GM10266 (cell line): Measurements from ENCODE around the gene CLEC19A.

Experiments used
- DNase-seq: peaks from one replicate; pipeline ENCODE4 v3.0.0; 2012; ENCODE audit errors: extremely low spot score
- TF ChIP-seq, protein P1 (sequence below): IDR thresholded peaks from 2 replicates; pipeline ENCODE4 v1.5.1; 2012; ENCODE audit warnings: mild to moderate bottlenecking, low read depth; ENCODE audit not compliant: control insufficient read depth, insufficient read depth; ENCODE audit errors: missing control alignments

The CLEC19A gene

DNA sequence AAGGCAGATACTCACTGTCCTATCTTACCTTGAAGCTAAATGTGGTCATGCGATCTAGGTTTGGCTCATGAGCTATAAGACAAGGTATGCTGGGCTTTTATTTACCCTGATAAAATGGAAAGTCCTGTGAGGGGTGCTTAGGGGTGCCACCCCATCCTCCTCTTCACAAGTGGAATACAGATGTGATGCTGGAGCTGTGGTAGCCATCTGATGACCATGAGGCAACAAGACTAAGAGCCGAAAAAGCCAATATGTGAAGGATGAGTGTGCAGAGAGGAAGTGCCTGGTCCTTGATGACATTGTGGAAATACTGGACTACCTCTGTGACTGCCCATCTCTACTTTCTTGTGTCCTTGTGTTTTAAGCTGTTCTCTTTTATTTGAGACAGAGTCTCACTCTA is 74.0 kb downstream of the CLEC19A start:
- DNase-seq: no peak

More for the DNA sequence above, 74.0 kb downstream of the CLEC19A start:
- TF ChIP-seq, protein P1, sequence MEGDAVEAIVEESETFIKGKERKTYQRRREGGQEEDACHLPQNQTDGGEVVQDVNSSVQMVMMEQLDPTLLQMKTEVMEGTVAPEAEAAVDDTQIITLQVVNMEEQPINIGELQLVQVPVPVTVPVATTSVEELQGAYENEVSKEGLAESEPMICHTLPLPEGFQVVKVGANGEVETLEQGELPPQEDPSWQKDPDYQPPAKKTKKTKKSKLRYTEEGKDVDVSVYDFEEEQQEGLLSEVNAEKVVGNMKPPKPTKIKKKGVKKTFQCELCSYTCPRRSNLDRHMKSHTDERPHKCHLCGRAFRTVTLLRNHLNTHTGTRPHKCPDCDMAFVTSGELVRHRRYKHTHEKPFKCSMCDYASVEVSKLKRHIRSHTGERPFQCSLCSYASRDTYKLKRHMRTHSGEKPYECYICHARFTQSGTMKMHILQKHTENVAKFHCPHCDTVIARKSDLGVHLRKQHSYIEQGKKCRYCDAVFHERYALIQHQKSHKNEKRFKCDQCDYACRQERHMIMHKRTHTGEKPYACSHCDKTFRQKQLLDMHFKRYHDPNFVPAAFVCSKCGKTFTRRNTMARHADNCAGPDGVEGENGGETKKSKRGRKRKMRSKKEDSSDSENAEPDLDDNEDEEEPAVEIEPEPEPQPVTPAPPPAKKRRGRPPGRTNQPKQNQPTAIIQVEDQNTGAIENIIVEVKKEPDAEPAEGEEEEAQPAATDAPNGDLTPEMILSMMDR: no peak
